Transverse colon (tissue), 4 donors: Measurements from ENCODE around the gene LIN7B. TPM values are rescaled to one million over a fixed set of nuclear protein-coding genes. Genes with fewer than 3 reads are reported as not detected.

Experiments used
- DNase-seq: peaks from one replicate; pipeline ENCODE4 v3.0.0-alpha.2; 2019
- H3K27ac ChIP-seq, 4 donors: fragments of 200-600 bp; sonication (generic); 2 replicates each; pipeline ENCODE4 v1.5.1; 2016 to 2018; ENCODE audit warnings: inconsistent platforms in 4 of 4
- H3K27me3 ChIP-seq: fragments of 200-600 bp; sonication (generic); 2 replicates; pipeline ENCODE4 v1.5.1; 2017; ENCODE audit warnings: inconsistent platforms
- H3K36me3 ChIP-seq, 4 donors: fragments of 200-600 bp; sonication (generic); 2 replicates each; pipeline ENCODE4 v1.5.1; 2017 to 2019; ENCODE audit warnings: inconsistent platforms in 4 of 4
- H3K4me1 ChIP-seq, 4 donors: fragments of 200-600 bp; sonication (generic); 2 replicates each; pipeline ENCODE4 v1.5.1; 2017 to 2020; ENCODE audit warnings: inconsistent platforms in 4 of 4
- H3K4me3 ChIP-seq, 4 donors: fragments of 200-600 bp; sonication (generic); 1 replicate in 1 of 4; 2 replicates in 3 of 4; pipeline versions ENCODE4 v1.5.1 to v1.6.1; 2017 to 2019; ENCODE audit warnings: inconsistent platforms in 4 of 4
- H3K9me3 ChIP-seq, 2 donors: fragments of 200-600 bp; sonication (generic); 2 replicates each; pipeline ENCODE4 v1.5.1; 2017 to 2019; ENCODE audit warnings: inconsistent platforms in 2 of 2
- EP300 ChIP-seq: sonication (generic); formaldehyde crosslinking; IDR thresholded peaks from one replicate; pipeline ENCODE4 v1.6.1; 2017; ENCODE audit warnings: antibody characterized with exemption, low read depth
- POLR2A ChIP-seq: fragments of 450-650 bp; IDR thresholded peaks from one replicate; pipeline ENCODE4 v1.6.1; 2016; ENCODE audit warnings: antibody characterized with exemption, mild to moderate bottlenecking, moderate library complexity
- POLR2AphosphoS5 ChIP-seq, 3 donors: sonication (generic); formaldehyde crosslinking; IDR thresholded peaks; one replicate each; pipeline ENCODE4 v1.6.1; 2016; ENCODE audit warnings: antibody characterized with exemption in 3 of 3
- WGBS, 2 donors: methylation state at CpG; one replicate each; pipeline ENCODE4 v1.1.5; 2018; ENCODE audit warnings: low coverage in 1 of 2; 5-methylcytosine and 5-hydroxymethylcytosine counted together
- in situ Hi-C, 4 donors: fragments of 200-750 bp; cut with MboI; loops; one replicate each; pipeline versions ENCODE4 v1.15.0 to v1.15.1; 2017; ENCODE audit warnings: low sequenced_read_pairs in 3 of 4, low pct_ligation_motif_present in 1 of 4, low pct_unique_long_range_greater_than_20kb in 1 of 4
- intact Hi-C: fragments of 100-400 bp; cut with DNase I; formaldehyde crosslinking; loops from one replicate; pipeline ENCODE4 v1.15.1; 2023; ENCODE audit warnings: low total_unique reads
- total RNA-seq, 4 donors: library from RNA; depleted of rRNA; stranded (reverse); fragments of >200 nt; gene quantifications; one replicate each; pipeline ENCODE4 v1.1.0, GENCODE V29; 2016
- TF ChIP-seq, protein P1 (sequence below), 5 experiments: fragments of 200-600 bp in 3 of 5; fragments of 450-650 bp in 2 of 5; sonication (generic) in 3 of 5; IDR thresholded peaks; 1 replicate in 2 of 5; 2 replicates in 3 of 5; pipeline ENCODE4 v1.5.1; 2016 to 2017; ENCODE audit warnings: antibody characterized with exemption in 5 of 5, inconsistent platforms in 3 of 5, mild to moderate bottlenecking in 2 of 5, moderate library complexity in 1 of 5

LIN7B gene
- total RNA-seq, 4 donors from 2014 or later = 14.2 to 92.8 (median 39.8) TPM

DNA sequence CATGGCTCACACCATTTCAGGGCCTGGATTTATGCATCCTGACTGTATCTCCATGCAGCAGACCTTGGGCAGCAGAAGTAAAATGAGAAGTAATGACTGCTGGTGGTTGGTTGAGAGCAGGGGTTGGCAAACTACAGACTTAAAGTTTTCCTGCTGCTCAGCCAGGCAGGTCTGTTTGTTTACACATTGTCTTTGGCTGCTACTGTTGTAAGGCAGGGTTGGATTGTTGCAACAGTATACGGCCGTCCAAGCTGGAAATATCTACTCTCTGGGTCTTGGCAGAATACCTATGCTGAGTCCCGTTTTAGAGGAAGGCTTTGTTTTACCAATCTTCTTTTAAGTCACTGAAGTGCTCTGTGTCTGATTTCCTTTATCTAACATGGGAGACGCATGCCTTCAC, 15.4 kb upstream of the LIN7B start:
- intact Hi-C loops (loop anchor here (5.0 kb wide), 2 partner anchors 49 to 104 kb away; no protein-coding TSS in a partner anchor), in situ Hi-C loops (loop anchor here (10.0 to 25.0 kb wide), 3 partner anchors 46 to 114 kb away; no protein-coding TSS in a partner anchor)
- peaks cover 0 to 63% (median 21%) of the 10 kb centered on the region in 4 donors for H3K36me3 ChIP-seq
- WGBS, 2 donors = 57 to 90% methylated on average over 2 to 4 of the region's 4 CpGs
- DNase-seq = no peak
- H3K4me1 ChIP-seq = peaks cover 0 to 3% (median 0%) of the 10 kb centered on the region in 4 donors
- no peaks in the 10 kb centered on the region for H3K9me3 ChIP-seq
- TF ChIP-seq, protein P1, sequence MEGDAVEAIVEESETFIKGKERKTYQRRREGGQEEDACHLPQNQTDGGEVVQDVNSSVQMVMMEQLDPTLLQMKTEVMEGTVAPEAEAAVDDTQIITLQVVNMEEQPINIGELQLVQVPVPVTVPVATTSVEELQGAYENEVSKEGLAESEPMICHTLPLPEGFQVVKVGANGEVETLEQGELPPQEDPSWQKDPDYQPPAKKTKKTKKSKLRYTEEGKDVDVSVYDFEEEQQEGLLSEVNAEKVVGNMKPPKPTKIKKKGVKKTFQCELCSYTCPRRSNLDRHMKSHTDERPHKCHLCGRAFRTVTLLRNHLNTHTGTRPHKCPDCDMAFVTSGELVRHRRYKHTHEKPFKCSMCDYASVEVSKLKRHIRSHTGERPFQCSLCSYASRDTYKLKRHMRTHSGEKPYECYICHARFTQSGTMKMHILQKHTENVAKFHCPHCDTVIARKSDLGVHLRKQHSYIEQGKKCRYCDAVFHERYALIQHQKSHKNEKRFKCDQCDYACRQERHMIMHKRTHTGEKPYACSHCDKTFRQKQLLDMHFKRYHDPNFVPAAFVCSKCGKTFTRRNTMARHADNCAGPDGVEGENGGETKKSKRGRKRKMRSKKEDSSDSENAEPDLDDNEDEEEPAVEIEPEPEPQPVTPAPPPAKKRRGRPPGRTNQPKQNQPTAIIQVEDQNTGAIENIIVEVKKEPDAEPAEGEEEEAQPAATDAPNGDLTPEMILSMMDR (IDR thresholded peaks at IDR 0.05) = no peak
- H3K4me3 ChIP-seq = no peak overlapping the region
- H3K27ac ChIP-seq = no peak overlapping the region
- H3K27me3 ChIP-seq = no peaks in the 10 kb centered on the region

DNA sequence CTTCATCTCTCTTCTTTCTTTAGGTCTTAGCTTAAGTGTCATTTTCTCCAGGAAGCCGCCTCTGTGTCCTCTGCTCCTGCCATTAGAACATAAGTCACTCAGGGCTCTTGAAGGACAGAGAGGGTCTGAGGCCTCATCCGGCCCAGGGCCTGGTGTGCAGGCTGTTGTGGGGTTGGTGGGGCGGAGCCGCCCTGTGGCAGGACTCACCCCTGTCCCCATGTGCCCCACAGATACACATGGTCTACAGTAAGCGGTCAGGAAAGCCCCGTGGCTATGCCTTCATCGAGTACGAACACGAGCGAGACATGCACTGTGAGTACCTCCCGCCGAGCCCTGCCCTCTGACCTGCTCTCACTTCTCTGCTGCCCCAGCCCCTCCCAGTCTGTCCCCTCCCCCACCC, 13.0 kb upstream of the LIN7B start:
- H3K27ac ChIP-seq = no peak overlapping the region
- H3K4me3 ChIP-seq = no peak overlapping the region
- in situ Hi-C loops = no loop called here
- peaks cover 0 to 3% (median 0%) of the 10 kb centered on the region in 4 donors for H3K4me1 ChIP-seq
- H3K9me3 ChIP-seq = no peaks in the 10 kb centered on the region
- no peaks in the 10 kb centered on the region for H3K27me3 ChIP-seq
- DNase-seq = no peak
- intact Hi-C loops = no loop called here
- peaks cover 0 to 70% (median 24%) of the 10 kb centered on the region in 4 donors for H3K36me3 ChIP-seq
- TF ChIP-seq POLR2AphosphoS5 (IDR thresholded peaks at IDR 0.05) = no peak
- 86 to 91% methylated on average over 7 to 12 of the region's 12 CpGs for WGBS, 2 donors

DNA sequence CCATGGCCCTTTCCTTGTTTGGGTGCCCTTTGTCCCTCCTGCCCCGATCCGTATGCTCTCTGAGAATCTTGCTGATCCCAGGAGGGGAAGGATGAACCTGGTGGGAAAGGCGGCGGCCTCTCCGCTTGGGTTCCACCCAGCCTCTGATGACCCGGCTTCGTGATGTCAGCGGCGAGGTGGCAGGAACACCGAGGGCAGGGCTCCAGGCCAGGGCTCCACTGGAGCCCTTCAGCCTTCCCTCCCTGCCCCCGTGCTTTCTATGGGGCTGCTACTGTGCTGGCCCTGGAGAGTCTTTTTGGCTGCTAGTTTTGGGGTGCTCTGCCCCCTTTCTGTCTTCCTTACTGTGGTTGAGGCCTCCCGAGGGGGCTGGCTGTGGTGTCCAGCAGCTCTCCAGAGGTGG, 11.9 kb upstream of the LIN7B start:
- Histone ChIP-seq H3K36me3 (peaks cover 0 to 65% (median 24%) of the 10 kb centered on the region in 4 donors), H3K9me3 (no peaks in the 10 kb centered on the region), H3K27ac (no peak overlapping the region), H3K4me1 (peaks cover 0 to 3% (median 0%) of the 10 kb centered on the region in 4 donors), H3K27me3 (no peaks in the 10 kb centered on the region), H3K4me3 (no peak overlapping the region)
- no peak for DNase-seq
- intact Hi-C loops = no loop called here
- TF ChIP-seq POLR2AphosphoS5 (IDR thresholded peaks at IDR 0.05) = no peak
- no peak for TF ChIP-seq POLR2A
- no peak for TF ChIP-seq EP300
- TF ChIP-seq, protein P1 (IDR thresholded peaks at IDR 0.05) = no peak
- WGBS, 2 donors = 86% methylated on average over 12 of the region's 12 CpGs; no CpG with 5 or more reads in 1 of the 2 donors
- in situ Hi-C loops = no loop called here

DNA sequence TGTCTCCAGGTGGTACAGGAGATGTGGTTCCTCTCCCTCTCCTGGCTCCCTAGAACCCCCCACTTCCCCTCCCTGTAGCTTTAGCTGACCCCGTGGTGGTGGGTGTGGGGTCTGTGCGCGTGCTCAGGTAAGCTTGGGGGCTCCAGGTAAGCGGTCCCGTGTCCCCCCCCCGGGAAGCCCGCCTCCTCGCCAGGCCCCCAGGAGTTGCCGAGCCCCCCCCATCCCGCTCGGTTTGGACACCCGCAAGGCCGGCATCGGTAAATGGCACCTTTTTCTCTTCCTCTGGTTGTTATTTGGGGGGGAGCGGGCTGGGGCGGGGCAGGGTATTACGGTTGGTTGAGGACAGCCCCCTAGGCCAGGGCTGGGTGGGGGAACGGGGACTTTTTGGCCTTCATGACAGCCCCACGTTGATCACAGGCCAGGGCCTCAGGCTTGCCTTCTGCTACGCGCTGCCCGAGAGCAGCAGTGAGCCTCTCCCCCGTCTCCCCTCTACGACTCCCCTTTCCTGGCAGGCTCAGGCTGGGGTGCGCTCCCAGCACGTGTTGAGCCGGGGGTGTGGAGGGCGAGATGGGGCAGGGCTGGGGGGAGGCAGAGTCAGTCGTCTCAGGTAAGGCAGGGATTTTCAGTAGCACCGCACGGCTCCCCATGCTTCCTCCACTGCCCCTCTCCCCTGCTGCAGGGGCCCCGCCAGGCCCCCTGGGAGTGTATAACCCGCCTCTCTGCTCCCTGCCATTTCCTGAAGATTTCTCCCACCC, 10.7 kb upstream of the LIN7B start:
- Histone ChIP-seq H3K4me3 (no peak overlapping the region), H3K36me3 (peaks cover 0 to 73% (median 27%) of the 10 kb centered on the region in 4 donors), H3K27me3 (no peaks in the 10 kb centered on the region), H3K4me1 (no peaks in the 10 kb centered on the region), H3K9me3 (no peaks in the 10 kb centered on the region), H3K27ac (no peak overlapping the region)
- 89% methylated on average over 33 of the region's 33 CpGs; no CpG with 5 or more reads in 1 of the 2 donors for WGBS, 2 donors
- DNase-seq = no peak
- TF ChIP-seq EP300 (no peak), POLR2A (no peak), POLR2AphosphoS5 (IDR thresholded peaks at IDR 0.05) (no peak)
- TF ChIP-seq, protein P1 (IDR thresholded peaks at IDR 0.05) = no peak
- in situ Hi-C loops (no loop called here), intact Hi-C loops (no loop called here)
